ENCODE results near the gene PKD2L2.
A peak's percentile ranks its signal among the peaks of the same experiment; 100 is the strongest.
"Not testable (repeated sequence)": the region's sequence is repeated elsewhere in the genome, so short reads cannot be mapped to it uniquely, and the experiment has no call there.

Gene PKD2L2

DNA sequence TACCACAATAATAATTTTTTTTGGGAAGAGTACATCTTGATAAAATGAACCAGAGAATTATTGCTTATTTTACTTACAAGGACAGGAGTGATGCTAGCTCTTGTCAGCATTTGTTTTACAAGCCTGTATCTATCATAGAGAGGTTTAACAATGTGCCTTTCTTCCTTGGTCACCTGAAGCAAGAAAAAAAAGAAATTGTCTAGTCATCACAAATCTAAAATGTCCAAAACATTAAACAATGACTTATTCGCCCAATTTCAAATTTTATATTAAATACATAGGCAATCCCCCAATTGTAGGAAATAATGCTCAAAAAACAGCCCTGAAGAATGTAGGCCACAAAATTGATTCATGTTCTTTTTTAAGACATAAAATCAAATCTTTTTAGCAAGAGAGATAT lies 56.6 kb downstream of the PKD2L2 start:
- DNase-seq: no peak

GRCh38 chr5:137954131-137954879 lies 65.0 kb downstream of the PKD2L2 start:
- no peak for DNase-seq
- TF ChIP-seq GATA1 (IDR thresholded peaks at IDR 0.05; ENCODE audit: low read depth, low read length) (no peak), POLR2A (IDR thresholded peaks at IDR 0.05; ENCODE audit: low read length) (no peak)

More for the DNA sequence above, 56.6 kb downstream of the PKD2L2 start:
- TF ChIP-seq GATA1 (IDR thresholded peaks at IDR 0.05; ENCODE audit: low read depth, low read length) (no peak), POLR2A (IDR thresholded peaks at IDR 0.05; ENCODE audit: low read length) (no peak)

DNA sequence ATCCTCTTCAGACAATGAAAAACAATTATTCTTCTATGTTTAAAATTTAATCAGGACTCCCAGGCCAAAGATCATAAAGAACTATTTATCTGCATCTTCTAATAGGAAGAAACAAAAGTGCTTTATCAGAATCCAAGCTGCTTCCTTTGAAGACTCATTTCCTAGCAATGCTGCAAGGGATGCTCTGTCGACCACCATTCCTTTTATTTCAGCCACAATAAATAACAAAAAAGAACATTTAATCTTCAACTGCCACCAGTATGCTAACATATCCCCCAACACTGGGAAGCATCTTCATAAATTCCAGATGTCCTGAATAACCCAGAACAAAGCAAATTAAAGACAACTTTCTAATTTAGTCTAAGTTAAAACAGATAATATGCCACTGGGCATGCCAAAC lies 68.7 kb downstream of the PKD2L2 start:
- TF ChIP-seq POLR2A (IDR thresholded peaks at IDR 0.05; ENCODE audit: low read length) (no peak), GATA1 (IDR thresholded peaks at IDR 0.05; ENCODE audit: low read depth, low read length) (no peak)
- no peak for DNase-seq

DNA sequence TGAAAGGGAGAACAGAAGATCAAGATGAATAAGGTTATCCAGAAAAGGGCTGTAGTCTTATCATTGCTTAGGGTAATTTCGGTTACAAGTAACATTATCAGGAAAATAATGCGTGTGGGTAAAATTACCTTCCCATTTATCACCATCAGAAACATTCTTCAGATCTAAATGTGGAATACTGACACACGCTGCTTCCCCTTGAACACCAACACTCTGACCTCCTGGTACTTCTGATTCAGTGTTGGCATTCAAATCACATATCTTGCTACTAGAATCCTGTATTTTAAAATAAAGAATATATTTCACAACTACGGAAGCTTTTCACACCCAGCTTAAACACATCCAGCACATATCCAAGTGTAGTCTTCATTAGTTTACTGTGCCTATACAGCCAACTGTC lies 70.2 kb downstream of the PKD2L2 start:
- TF ChIP-seq GATA1 (IDR thresholded peaks at IDR 0.05; ENCODE audit: low read depth, low read length) (no peak), POLR2A (IDR thresholded peaks at IDR 0.05; ENCODE audit: low read length) (no peak)
- DNase-seq: no peak

GRCh38 chr5:137960141-137960540 lies 70.9 kb downstream of the PKD2L2 start:
- no peak for TF ChIP-seq GATA1 (IDR thresholded peaks at IDR 0.05; ENCODE audit: low read depth, low read length)
- no peak for DNase-seq

DNA sequence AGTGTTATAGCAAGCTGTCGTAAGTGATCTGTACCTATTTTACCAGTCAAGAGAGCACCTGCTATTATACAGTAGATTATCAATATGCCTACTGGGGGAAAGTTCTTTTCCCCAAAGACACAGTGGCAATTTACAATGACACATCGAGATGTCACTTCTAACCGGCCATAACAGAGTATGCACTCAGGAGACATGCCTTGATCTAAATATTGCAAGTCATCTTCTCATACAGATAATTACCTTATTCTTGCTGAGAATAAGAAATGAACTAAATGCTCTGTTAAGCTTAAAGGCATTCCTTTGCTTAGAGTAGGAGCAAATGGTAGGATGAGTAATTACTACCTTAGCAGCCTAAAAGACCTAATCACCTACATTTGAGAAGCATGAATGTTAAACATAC lies 71.6 kb downstream of the PKD2L2 start:
- TF ChIP-seq GATA1 (IDR thresholded peaks at IDR 0.05; ENCODE audit: low read depth, low read length) (no peak), POLR2A (IDR thresholded peaks at IDR 0.05; ENCODE audit: low read length) (no peak)
- peak; percentile 5 to 36 for DNase-seq

- DNase-seq: not testable (repeated sequence)
Observed at GRCh38 chr5:137970384-137970783, 81.1 kb downstream of the PKD2L2 start.

DNA sequence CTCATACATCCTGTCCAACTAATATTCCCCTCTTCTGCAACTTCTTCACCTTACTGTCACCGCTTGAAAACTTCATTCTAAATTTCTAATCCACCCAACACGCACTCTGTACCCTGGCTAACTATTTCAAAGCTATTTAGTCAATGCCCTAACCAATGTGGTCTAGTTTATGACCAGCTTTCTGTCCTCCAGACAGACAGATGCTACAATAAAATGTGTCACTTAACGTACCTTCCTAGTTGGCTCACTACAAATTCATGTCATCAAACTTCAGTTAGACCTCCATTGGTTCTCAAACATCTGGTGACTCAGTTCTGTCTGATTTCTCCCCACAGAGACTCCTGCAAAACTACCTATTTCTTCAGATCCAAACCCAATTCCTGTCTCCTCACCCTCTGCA lies 86.0 kb downstream of the PKD2L2 start:
- DNase-seq: no peak
- TF ChIP-seq POLR2A (IDR thresholded peaks at IDR 0.05; ENCODE audit: low read length) (no peak), GATA1 (IDR thresholded peaks at IDR 0.05; ENCODE audit: low read depth, low read length) (no peak)

- no peak for TF ChIP-seq GATA1 (IDR thresholded peaks at IDR 0.05; ENCODE audit: low read depth, low read length)
- DNase-seq: no peak
Observed at GRCh38 chr5:137989419-137989818, 100.2 kb downstream of the PKD2L2 start.
